Skeletal muscle tissue (tissue), 4 donors: ENCODE results near the gene GRHL1. TPM values are rescaled to one million over a fixed set of nuclear protein-coding genes. Genes with fewer than 3 reads are reported as not detected.

ENCODE experiments used
- H3K27ac ChIP-seq: one replicate; pipeline ENCODE4 v1.7.0; 2013; ENCODE audit warnings: mild to moderate bottlenecking, low read depth, low read length, inconsistent platforms
- H3K27me3 ChIP-seq, 3 donors: one replicate each; pipeline ENCODE4 v1.7.0; 2013; ENCODE audit warnings: low read length in 3 of 3; ENCODE audit not compliant: control insufficient read depth in 3 of 3, insufficient read depth in 3 of 3
- H3K36me3 ChIP-seq, 3 donors: one replicate each; pipeline ENCODE4 v1.7.0; 2013; ENCODE audit warnings: low read length in 3 of 3; ENCODE audit not compliant: control insufficient read depth in 3 of 3, insufficient read depth in 3 of 3
- H3K4me1 ChIP-seq, 3 donors: one replicate each; pipeline ENCODE4 v1.7.0; 2013; ENCODE audit warnings: low read length in 3 of 3, mild to moderate bottlenecking in 3 of 3; ENCODE audit not compliant: control insufficient read depth in 3 of 3, insufficient read depth in 3 of 3
- H3K4me3 ChIP-seq, 3 donors: one replicate each; pipeline ENCODE4 v1.7.0; 2013; ENCODE audit warnings: low read length in 3 of 3
- H3K9ac ChIP-seq, 3 donors: one replicate each; pipeline ENCODE4 v1.7.0; 2013; ENCODE audit warnings: low read length in 3 of 3, mild to moderate bottlenecking in 3 of 3, moderate library complexity in 2 of 3, low read depth in 1 of 3
- H3K9me3 ChIP-seq, 3 donors: one replicate each; pipeline ENCODE4 v1.7.0; 2013; ENCODE audit warnings: low read length in 3 of 3; ENCODE audit not compliant: control insufficient read depth in 3 of 3
- total RNA-seq: library from RNA; depleted of rRNA; stranded (reverse); fragments of >200 nt; gene quantifications from one replicate; pipeline ENCODE4 v1.2.3, GENCODE V29; 2014
- donor health status: Osteomylitis.

Gene GRHL1
- total RNA-seq, 1 donor from 2014 or later, result under 0.01 TPM

DNA sequence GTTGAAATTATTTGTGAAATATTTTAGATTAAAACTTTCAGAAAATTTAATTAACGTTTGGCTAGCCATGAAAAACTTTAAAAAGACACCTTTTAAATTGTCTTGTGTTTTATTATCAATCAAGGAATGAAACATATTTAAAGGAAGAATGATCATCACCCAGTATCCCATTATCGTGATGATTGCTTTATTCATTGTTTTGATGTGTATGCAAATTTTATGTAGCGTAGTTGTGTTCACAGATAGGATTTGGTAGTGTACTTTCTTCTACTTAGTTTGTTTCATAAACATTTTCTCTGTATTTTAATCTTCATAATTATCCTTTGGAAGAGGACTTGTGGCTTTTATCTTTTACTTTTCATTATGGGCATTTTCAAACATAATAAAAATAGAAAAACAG, 7.8 kb downstream of the GRHL1 start:
- H3K9me3 ChIP-seq, result no peaks in the 10 kb centered on the region
- H3K4me1 ChIP-seq, result peaks cover 0 to 2% (median 0%) of the 10 kb centered on the region in 3 donors
- no peak overlapping the region for H3K9ac ChIP-seq
- H3K36me3 ChIP-seq, result peaks cover 0 to 9% (median 0%) of the 10 kb centered on the region in 3 donors
- H3K4me3 ChIP-seq, result no peak overlapping the region
- H3K27ac ChIP-seq, result no peak overlapping the region
- H3K27me3 ChIP-seq, result no peaks in the 10 kb centered on the region

DNA sequence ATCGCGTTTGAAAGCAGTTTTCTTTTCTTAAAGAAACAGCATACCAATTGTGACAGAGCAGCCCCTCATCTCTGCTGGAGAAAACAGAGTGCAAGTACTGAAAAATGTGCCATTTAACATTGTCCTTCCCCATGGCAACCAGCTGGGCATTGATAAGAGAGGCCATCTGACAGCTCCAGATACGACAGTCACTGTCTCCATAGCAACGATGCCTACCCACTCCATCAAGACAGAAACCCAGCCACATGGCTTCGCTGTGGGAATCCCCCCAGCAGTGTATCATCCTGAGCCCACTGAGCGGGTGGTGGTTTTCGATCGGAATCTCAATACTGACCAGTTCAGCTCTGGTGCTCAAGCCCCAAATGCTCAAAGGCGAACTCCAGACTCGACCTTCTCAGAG, 9.5 kb downstream of the GRHL1 start:
- Histone ChIP-seq H3K36me3 (peaks cover 0 to 14% (median 2%) of the 10 kb centered on the region in 3 donors), H3K9me3 (no peaks in the 10 kb centered on the region), H3K4me3 (no peak overlapping the region), H3K27me3 (no peaks in the 10 kb centered on the region), H3K27ac (no peak overlapping the region), H3K9ac (no peak overlapping the region), H3K4me1 (no peaks in the 10 kb centered on the region)

DNA sequence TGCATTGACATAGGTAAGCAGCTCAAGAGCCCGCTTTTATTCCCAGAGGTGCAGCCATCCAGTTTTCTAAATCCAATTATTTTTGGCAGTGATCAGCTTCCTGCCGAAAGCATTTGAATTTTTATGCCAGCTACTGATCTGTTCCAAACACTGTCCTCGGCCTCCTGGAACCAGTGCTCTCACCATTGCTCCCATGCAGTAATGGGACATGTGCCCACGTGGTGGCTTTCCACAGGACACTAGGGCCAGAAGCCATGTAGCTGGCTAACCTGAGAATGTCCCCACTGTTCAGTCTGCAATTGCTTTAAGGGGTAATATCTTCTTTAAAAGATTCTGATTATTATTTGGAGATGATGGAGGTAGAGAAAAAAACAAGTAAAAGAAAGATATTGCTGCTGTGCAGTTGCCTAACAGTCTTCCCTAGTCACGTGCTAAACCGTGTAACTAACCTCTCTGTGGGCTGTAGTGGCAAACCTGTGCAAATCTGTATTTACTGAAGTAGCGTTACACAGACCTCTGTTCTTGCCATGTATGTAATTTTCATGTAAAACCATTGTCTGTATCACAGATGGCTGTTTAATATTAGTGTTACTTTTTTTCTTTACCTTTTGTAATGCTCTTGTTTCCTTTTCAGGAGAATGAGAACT, 13.0 kb downstream of the GRHL1 start:
- Histone ChIP-seq H3K9ac (no peak overlapping the region), H3K27ac (no peak overlapping the region), H3K9me3 (no peaks in the 10 kb centered on the region), H3K27me3 (no peaks in the 10 kb centered on the region), H3K36me3 (peaks cover 0 to 14% (median 2%) of the 10 kb centered on the region in 3 donors), H3K4me3 (no peak overlapping the region), H3K4me1 (no peaks in the 10 kb centered on the region)

DNA sequence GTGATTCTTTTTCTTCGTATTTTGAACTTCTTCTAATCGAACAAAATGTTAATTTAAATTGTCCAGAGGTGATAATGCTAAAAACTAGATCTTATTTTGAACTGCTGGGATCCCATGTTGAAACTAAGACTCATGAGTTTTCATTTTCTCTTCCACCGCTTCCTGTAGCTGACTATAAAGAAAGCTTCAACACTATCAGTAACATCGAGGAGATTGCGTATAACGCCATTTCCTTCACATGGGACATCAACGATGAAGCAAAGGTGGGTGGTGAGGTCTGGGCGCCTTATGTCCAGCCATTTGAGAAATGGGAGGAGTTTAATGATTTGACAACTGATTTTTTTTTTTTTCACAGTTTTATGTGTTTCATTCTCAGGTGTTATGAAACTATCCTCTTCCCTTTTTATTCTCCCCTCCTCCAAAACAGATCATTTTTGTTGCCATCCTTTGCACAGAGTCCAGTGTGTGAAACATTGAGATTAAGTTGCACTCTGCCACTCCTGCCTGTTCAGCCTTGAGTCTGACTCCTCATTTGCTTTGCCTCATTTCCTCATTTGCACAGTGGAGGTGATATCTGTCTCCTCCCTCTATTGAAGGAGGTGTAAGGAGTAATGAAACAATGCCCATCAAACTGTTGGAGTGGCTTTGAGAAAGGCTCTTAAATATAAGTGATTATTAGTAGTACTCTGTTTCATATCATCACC, 13.8 kb downstream of the GRHL1 start:
- H3K36me3 ChIP-seq, result peaks cover 0 to 14% (median 2%) of the 10 kb centered on the region in 3 donors
- no peaks in the 10 kb centered on the region for H3K27me3 ChIP-seq
- peaks cover 0 to 2% (median 0%) of the 10 kb centered on the region in 3 donors for H3K4me1 ChIP-seq
- no peaks in the 10 kb centered on the region for H3K9me3 ChIP-seq
- no peak overlapping the region for H3K9ac ChIP-seq
- H3K27ac ChIP-seq, result no peak overlapping the region
- H3K4me3 ChIP-seq, result no peak overlapping the region

DNA sequence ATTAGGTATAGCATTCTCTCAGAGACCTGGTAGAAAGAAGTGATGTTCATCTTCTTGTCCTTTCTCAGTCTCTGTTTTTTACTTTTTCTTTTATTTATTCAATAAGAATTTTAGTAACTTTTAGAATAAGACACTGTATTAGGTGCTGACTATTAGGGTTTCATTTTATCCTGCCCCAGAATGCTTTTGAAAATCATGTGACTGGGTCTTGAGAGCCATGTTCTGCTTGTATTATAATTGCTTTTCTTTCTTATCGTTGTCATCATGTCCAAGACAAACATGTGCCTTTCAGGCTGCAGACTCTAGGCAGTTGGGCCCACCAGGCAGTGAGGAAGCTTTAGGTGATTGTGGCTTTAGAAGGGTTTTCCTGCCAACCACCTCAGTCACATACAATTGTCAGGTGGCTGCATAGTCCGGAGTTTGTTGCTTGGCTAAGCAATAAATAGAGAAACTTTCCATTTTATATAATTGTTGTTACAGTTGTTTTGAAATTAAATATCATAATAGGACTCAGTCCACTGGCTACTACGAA, 15.1 kb downstream of the GRHL1 start:
- Histone ChIP-seq H3K27me3 (no peaks in the 10 kb centered on the region), H3K4me3 (no peak overlapping the region), H3K36me3 (peaks cover 0 to 9% (median 2%) of the 10 kb centered on the region in 3 donors), H3K27ac (no peak overlapping the region), H3K4me1 (peaks cover 0 to 5% (median 3%) of the 10 kb centered on the region in 3 donors), H3K9ac (no peak overlapping the region), H3K9me3 (no peaks in the 10 kb centered on the region)

DNA sequence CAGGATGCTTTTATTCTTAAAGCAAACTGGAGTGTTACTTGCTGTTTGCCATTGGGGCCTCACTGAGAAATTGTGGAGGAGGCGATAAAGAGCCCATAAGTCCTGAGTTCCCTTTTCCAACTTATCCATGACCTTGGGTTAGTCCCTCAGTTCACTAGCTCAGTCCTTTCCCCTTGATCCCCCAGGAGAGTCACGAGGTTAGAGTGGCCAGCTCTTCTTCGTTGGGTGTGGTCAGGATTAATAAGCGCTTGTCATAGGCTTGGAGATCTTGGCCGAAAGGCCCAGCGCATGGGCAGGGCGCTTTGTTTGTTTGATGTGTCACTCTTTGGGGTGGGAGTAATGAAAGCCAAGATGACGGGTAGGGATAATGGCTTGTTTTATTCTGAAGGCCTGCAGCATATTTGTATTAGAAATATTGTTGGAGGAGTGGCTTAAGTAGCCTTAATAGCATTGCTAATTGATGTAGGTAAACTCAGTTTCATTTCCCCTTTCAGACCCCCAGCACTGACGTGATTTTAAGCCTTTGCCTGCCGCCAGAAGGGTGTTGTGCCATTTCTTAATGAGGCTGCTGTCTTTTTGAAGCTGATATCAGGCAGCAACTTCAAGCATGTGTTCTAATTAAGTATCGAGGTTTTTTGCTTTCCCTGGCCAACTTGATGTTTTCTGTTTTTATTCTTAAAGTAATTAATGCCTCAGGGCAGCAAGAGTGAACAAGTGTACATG, 15.7 kb downstream of the GRHL1 start:
- no peak overlapping the region for H3K4me3 ChIP-seq
- no peak overlapping the region for H3K9ac ChIP-seq
- no peaks in the 10 kb centered on the region for H3K9me3 ChIP-seq
- peaks cover 0 to 5% (median 3%) of the 10 kb centered on the region in 3 donors for H3K4me1 ChIP-seq
- no peaks in the 10 kb centered on the region for H3K27me3 ChIP-seq
- no peak overlapping the region for H3K27ac ChIP-seq
- H3K36me3 ChIP-seq, result peaks cover 0 to 9% (median 2%) of the 10 kb centered on the region in 3 donors

DNA sequence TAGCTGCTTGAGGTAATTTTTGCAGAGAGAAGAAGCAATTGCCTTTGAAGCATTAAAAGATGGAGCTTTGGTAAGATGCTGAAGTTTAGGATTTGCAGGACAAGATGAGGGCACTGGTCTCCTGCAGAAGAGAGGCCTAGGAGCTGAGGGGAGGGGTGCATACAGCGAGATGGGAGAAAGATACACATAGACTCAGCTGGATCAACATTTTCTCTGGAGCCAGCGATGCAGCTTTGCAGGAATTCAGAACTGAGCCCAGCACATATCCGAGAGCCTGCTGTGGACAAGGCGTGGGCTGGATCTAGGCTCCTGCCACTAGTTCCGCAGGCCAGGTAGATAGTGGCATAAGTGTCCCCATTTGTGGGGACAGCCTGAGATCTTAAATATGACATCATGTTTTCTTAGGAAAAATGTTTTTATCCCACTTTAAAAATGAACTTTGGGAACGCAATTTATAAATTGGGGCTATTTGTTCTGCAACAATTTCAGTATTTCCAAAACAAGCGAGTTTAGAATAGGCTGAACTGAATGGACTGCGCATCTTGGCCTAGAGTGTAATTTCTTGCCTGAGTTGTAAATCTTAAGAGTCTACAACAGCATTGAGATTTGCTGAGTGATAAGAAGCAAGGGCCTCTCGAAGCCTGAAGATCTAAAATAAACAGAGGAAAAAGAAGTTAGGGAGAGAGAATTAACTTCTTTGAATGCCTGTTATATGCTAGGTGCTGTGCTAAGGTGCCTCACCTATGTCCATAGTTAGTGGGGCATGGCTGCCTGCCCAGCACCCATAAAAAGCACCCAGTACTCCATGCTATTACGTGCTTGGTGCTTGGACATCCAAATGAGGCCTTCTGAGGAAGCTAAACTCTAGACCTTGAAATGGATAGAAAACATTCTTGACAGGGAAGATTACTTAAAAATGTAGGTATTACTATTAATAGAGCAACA, 17.3 kb downstream of the GRHL1 start:
- Histone ChIP-seq H3K27me3 (no peaks in the 10 kb centered on the region), H3K4me3 (no peak overlapping the region), H3K9ac (no peak overlapping the region), H3K4me1 (peaks cover 0 to 5% (median 3%) of the 10 kb centered on the region in 3 donors), H3K9me3 (no peaks in the 10 kb centered on the region), H3K36me3 (peaks cover 0 to 7% (median 2%) of the 10 kb centered on the region in 3 donors), H3K27ac (no peak overlapping the region)

DNA sequence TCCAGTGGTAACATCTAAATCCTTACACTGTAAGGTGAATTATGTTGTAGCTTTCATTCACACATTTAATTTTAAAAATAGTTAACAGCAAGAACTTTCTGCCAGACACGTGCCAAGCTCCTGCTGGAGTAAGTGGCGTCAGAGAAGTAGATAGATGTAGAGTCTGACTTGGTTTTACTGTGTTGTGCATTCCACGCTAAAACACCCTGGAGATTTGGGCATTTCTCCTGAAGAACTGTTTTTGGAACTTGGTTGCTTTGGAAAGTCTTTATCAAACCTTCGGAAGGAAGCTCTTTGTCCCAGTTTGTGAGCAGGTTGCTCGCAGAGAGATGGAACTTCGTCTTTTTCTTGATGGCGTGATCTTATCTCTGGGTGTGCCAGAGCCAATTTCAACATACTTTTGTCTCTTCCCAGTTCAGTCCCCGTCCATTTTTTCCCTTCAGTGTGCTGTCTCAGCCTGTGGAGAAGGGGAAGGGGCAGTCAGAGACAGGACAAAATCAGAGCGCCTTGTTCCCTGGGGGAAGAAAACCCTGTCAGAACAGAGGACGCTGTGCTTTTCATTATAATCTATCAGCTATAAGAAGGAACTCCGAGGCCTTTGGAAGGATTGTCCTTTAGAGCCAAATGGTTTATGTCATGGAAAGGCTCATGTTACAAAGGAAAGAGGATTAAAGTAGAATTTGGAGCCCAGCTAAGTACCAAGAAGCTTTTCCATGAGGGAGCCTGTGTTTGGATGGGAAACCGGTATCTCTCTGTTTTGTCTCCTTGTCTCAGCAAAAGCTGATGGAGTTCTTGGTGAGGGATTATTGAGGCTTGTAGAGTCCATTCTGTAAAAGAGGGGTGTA, 18.9 kb downstream of the GRHL1 start:
- peaks cover 0 to 5% (median 3%) of the 10 kb centered on the region in 3 donors for H3K4me1 ChIP-seq
- H3K9ac ChIP-seq, result no peak overlapping the region
- peaks cover 0 to 4% (median 2%) of the 10 kb centered on the region in 3 donors for H3K36me3 ChIP-seq
- no peak overlapping the region for H3K4me3 ChIP-seq
- H3K9me3 ChIP-seq, result no peaks in the 10 kb centered on the region
- no peaks in the 10 kb centered on the region for H3K27me3 ChIP-seq
- no peak overlapping the region for H3K27ac ChIP-seq
